SJSA1 (cell line): ENCODE data around the gene ATXN2L. TPM values are rescaled to one million over a fixed set of nuclear protein-coding genes. Genes with fewer than 3 reads are reported as not detected.
"Not testable (repeated sequence)": the region's sequence is repeated elsewhere in the genome, so short reads cannot be mapped to it uniquely, and the experiment has no call there.

ENCODE experiments used
- DNase-seq, 2 experiments: peaks; one replicate each; pipeline ENCODE4 v3.0.0-alpha.2; 2015 to 2020; ENCODE audit warnings: low spot score in 2 of 2, low read depth in 1 of 2
- H3K27ac ChIP-seq: fragments of 250-450 bp; sonication (Bioruptor Pico); 2 replicates; pipeline ENCODE4 v1.5.1; 2020; ENCODE audit warnings: mild to moderate bottlenecking, moderate library complexity
- H3K27me3 ChIP-seq: fragments of 250-450 bp; sonication (Bioruptor Pico); replicated peaks from 2 replicates; pipeline ENCODE4 v1.5.1; 2020; ENCODE audit warnings: mild to moderate bottlenecking, moderate library complexity
- H3K36me3 ChIP-seq: fragments of 250-450 bp; sonication (Bioruptor Pico); 2 replicates; pipeline ENCODE4 v1.5.1; 2020; ENCODE audit warnings: mild to moderate bottlenecking
- H3K4me1 ChIP-seq: fragments of 250-450 bp; sonication (Bioruptor Pico); replicated peaks from 2 replicates; pipeline ENCODE4 v1.6.1; 2021; ENCODE audit warnings: mild to moderate bottlenecking
- H3K4me3 ChIP-seq: fragments of 250-450 bp; sonication (Bioruptor Pico); 2 replicates; pipeline ENCODE4 v1.5.1; 2020; ENCODE audit warnings: mild to moderate bottlenecking
- H3K9me3 ChIP-seq: fragments of 250-450 bp; sonication (Bioruptor Pico); replicated peaks from 2 replicates; pipeline ENCODE4 v1.5.1; 2020; ENCODE audit warnings: mild to moderate bottlenecking
- total RNA-seq: library from RNA; depleted of rRNA; stranded (reverse); fragments of >200 nt; shearing (Covaris generic); gene quantifications from 2 replicates; pipeline ENCODE4 v1.2.3, GENCODE V29; 2014

The ATXN2L gene
- total RNA-seq, 1 experiment from 2014 or later, result 49.8 TPM

DNA sequence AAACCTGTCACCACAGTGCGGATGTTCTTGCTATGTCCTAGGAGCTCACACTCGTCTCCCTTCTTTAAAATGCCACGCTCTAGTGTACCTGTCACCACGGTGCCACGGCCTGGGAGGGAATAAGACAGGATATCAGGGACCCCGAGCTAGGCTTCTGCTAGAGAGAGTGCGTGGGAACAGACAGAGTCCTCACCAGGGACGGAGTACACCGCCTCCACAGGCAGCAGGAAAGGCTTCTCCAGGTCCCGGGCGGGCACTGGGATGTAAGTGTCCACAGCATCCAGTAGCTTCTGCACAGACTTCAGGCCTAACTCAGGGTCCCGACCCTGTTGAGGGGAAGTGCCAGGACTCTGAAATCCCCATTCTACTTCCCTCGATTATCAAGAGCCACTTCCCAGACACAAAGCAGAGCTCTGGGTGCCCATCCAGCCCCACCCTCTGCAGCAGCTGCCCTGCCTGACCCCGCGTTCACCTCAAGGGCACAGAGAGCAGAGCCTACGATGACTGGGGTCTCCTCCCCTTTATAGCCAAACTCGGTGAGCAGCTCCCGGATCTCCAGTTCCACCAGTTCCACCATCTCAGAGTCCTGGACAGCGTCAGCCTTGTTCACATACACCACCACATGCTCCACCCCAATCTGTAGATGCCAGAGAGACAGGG, 21.6 kb downstream of the ATXN2L start:
- Histone ChIP-seq H3K27ac (no peak overlapping the region), H3K9me3 (no peaks in the 10 kb centered on the region), H3K4me3 (no peak overlapping the region), H3K27me3 (no peaks in the 10 kb centered on the region), H3K4me1 (peaks cover 12% of the 10 kb centered on the region), H3K36me3 (peaks cover 58% of the 10 kb centered on the region)
- DNase-seq, result no peak

DNA sequence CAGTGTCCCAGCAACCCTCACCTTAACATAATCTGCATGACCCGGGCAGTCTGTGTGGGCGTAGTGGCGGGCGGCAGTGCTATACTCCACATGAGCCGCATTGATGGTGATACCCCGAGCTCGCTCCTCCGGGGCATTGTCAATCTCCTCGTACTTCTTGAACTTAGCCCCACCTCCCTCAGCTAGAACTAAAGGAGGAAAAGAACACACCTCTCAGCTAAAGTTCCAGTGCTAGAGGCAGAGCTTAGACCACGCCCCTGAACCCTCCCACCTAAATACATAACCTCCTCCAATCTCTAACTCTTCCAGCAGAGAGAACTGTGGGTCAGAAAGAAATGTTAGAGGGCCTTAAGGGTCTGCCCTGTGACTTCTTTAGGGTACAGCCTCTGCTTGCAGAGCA, 22.5 kb downstream of the ATXN2L start:
- peaks cover 12% of the 10 kb centered on the region for H3K4me1 ChIP-seq
- peaks cover 58% of the 10 kb centered on the region for H3K36me3 ChIP-seq
- DNase-seq, result no peak
- H3K4me3 ChIP-seq, result peak overlapping the region; percentile 80
- H3K27me3 ChIP-seq, result no peaks in the 10 kb centered on the region
- no peak overlapping the region for H3K27ac ChIP-seq
- H3K9me3 ChIP-seq, result no peaks in the 10 kb centered on the region

DNA sequence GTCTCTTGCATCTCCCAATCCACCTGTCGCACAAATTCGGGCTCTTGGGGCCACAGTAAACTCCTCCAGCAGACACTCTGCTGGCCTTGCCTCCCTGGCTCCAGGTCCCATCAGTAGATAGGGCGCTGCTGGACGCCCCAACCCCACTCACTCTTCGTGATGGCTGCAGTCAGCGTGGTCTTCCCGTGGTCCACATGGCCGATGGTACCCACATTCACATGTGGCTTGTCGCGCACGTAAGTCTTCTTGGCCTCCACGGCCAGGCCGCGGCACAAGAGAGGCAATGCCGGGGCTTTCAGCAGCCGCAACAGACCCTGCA, 22.9 kb downstream of the ATXN2L start:
- Histone ChIP-seq H3K27ac (peak overlapping the region; percentile 27), H3K27me3 (no peaks in the 10 kb centered on the region)

DNA sequence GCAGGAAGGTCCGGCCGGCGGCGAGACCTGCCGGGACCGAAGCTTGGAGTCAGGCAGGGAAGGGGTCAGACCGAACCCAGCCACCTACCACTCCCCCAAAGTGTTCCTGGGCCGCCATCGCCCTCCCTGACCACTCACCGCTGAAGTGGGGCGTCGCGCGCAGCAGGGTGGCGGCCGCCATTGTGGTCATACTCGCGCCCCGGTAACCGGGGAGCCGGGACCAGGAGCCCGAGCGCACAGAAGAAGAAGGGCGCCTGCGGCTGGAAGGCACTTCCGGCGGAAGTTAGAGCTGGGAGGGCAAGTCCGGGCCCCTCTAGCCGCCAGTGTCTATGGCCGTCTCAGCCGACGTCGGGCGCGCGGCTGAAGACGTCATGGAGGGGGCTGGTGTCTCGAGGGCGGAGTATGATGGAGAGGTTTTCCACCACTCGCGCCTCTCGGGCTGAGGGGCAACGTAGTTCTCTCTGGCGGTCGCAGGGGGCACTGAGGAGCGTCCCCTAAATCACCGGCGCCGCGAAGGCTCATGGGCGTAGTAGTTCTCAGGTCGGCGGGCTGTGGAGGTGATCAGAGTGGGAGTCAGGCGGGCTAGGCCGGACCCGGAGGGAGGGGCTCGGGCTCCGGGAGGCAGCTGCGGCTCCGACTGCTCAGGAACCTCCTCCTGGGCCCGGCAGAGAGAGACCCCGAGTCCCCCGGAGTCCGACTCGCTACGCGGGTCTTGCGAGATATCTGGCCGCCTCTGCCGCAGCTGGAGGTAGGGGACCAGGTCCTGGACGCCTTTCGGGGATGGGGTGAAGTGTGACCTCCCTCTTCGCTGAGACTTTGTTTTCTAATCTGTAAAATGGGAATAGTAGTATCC, 23.5 kb downstream of the ATXN2L start, which contains the start of gene TUFM:
Gene TUFM (minus strand): TSS at position 269 of the 853 bp plus-strand sequence. CDS start 79 bp downstream, at position 190.
- Histone ChIP-seq H3K27ac (peak within 1 kb of the TSS; percentile 35), H3K36me3 (peaks cover 50% of the 10 kb centered on the region), H3K9me3 (no peaks in the 10 kb centered on the region), H3K4me1 (peaks cover 12% of the 10 kb centered on the region), H3K4me3 (peak within 1 kb of the TSS; percentile 80), H3K27me3 (no peaks in the 10 kb centered on the region)
- peak; percentile 99 for DNase-seq

More for the DNA sequence above, 22.9 kb downstream of the ATXN2L start:
- Histone ChIP-seq H3K9me3 (no peaks in the 10 kb centered on the region), H3K36me3 (peaks cover 56% of the 10 kb centered on the region), H3K4me3 (peak overlapping the region; percentile 80), H3K4me1 (peaks cover 12% of the 10 kb centered on the region)
- DNase-seq, result no peak

DNA sequence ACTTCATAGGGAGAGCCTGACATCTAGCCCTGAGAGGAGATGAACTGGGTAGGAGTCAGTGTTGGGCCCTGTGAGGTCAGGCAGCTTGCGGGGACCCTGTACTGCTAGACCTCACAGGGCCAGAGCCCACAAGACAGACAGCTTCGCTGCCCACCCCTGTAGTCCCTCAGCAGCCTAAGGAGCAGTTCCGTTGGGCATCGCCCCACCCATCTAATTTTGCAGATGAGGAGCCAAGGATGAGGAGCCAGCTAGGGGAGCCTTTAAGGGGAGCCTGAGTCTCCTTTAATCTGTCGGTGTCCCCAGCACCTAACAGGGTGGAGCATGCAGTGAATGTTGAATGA, 24.1 kb downstream of the ATXN2L start:
- DNase-seq, result no peak
- no peaks in the 10 kb centered on the region for H3K9me3 ChIP-seq
- H3K36me3 ChIP-seq, result peaks cover 44% of the 10 kb centered on the region
- H3K4me1 ChIP-seq, result peaks cover 12% of the 10 kb centered on the region
- H3K27ac ChIP-seq, result peak overlapping the region; percentile 35
- H3K4me3 ChIP-seq, result peak overlapping the region; percentile 80
- H3K27me3 ChIP-seq, result no peaks in the 10 kb centered on the region

DNA sequence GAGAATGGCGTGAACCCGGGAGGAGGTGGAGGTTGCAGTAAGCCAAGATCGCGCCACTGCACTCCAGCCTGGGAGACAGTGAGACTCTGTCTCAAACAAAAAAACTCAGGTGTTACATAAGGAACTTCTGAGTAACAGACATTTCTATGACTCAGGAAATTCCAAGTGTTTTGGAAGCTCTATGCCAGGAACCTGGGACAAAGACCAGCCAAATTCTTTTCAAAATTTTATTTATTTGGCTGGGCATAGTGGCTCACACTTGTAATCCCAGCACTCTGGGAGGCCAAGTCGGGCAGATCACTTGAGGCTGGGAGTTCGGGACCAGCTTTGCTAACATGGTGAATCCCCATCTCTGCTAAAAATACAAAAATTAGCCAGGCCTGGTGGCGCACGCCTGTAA, 35.6 kb downstream of the ATXN2L start:
- Histone ChIP-seq H3K4me1 (peaks cover 50% of the 10 kb centered on the region), H3K27me3 (no peaks in the 10 kb centered on the region), H3K27ac (peak overlapping the region; percentile 71), H3K4me3 (no peak overlapping the region), H3K9me3 (0 out of 2 replicates have a peak, but pooled peaks cover 3% of the 10 kb centered on the region), H3K36me3 (peaks cover 14% of the 10 kb centered on the region)
- peak; percentile 63 to 65 for DNase-seq

DNA sequence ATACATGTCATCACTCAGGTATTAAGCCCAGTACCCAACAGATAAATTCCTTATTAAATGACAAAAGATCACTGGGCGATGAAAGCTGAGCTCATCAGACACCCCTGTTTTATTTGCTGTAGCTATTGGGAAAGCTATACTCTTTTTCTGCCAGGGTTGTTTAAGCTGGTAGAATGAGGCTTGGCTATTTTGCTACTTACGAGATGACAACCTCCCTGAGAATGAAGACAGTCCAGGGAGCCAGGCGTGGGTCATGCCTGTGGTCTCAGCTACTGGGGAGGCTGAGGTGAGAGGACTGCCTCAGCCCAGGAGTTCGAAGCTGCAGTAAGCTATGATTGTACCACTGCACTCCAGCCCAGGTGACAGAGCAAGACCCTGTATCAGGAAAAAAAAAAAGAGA, 36.5 kb downstream of the ATXN2L start:
- peaks cover 22% of the 10 kb centered on the region for H3K36me3 ChIP-seq
- no peak overlapping the region for H3K4me3 ChIP-seq
- H3K9me3 ChIP-seq, result 0 out of 2 replicates have a peak, but pooled peaks cover 3% of the 10 kb centered on the region
- peaks cover 53% of the 10 kb centered on the region for H3K4me1 ChIP-seq
- no peaks in the 10 kb centered on the region for H3K27me3 ChIP-seq
- no peak for DNase-seq
- peak overlapping the region; percentile 46; the same call in 1 of the 2 replicates for H3K27ac ChIP-seq

DNA sequence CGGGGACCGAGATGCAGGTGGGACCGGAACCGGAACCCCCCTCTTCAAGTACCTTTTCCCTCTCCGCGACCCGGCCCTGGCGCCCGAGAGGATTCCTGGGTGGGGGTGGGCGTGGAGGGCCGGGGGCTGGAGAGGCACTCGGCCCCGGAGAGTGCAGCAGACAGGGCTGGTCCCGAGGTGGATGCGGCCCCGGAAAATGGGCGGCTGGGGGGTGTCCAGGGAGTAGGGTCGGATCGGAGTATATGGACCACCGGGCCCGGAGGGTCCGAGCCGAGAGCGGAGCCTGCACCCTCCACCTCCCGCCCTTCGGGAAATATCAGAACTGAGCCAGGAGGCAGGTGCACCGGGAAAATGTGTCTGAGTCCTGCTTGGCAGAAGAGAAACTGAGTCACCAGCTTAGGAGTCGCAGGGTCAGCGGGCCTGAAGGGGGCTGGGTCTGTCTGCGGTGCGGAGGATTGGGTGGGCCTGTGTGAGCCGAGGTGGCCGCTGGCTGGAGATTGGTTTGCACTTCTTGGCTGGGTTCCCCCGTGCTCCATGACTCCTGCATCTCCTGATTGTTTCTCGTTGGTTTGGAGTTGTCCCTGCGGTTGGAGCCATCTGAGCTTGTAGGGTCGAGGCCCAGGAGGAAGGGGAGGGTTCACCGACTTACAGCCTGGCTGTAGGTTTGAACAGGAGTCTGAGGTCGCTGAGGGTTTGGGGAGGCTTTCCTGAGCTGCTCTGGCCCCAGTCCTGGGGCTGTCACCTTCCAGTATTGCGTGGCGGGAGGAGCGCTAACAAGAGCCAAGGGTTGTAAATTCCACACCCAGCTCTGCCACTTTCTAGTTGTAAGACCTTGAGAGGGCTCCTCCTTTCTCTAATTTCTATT, 41.4 kb downstream of the ATXN2L start:
- H3K27me3 ChIP-seq, result no peaks in the 10 kb centered on the region
- H3K27ac ChIP-seq, result peak overlapping the region; percentile 95
- peaks cover 58% of the 10 kb centered on the region for H3K36me3 ChIP-seq
- H3K4me1 ChIP-seq, result peaks cover 35% of the 10 kb centered on the region
- DNase-seq, result peak in 1 of 2 experiments; percentile 29
- peak overlapping the region; percentile 79 for H3K4me3 ChIP-seq
- H3K9me3 ChIP-seq, result no peaks in the 10 kb centered on the region

DNA sequence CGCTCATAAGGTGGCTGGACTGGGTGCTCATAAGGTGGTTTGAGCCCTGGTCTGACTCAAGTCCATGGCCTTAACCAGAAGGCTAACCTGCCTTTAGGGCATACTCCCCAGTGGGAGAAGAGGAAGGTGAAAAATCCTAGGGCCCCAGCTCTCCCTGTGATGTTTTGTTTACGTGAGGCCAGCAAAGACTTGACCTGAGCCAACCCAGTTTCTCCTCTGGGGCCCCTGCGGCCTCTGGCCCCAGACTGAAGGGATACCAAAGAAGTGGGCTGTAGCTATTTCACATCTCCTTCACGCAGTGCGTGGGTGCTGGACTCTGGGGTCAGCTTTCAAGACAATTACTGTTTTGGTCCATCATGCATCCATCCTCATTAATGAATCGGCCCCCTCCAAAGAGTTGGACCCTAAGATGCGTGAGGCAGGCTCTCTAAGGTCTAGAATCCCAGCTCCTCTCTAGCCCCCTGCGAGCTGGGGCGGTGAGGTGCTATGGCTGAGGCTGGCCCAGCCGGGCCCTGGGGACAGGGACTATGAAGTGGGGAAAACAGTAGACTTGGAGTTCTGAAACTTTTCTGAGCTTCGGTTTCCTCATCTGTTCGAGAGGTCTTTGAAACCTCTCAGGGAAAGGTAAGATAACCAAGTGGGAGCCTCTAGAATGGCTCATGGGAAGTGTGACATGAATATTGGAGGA, 42.3 kb downstream of the ATXN2L start:
- Histone ChIP-seq H3K4me1 (peaks cover 32% of the 10 kb centered on the region), H3K4me3 (peak overlapping the region; percentile 79), H3K36me3 (peaks cover 66% of the 10 kb centered on the region), H3K9me3 (no peaks in the 10 kb centered on the region), H3K27ac (no peak overlapping the region), H3K27me3 (no peaks in the 10 kb centered on the region)
- DNase-seq, result no peak

DNA sequence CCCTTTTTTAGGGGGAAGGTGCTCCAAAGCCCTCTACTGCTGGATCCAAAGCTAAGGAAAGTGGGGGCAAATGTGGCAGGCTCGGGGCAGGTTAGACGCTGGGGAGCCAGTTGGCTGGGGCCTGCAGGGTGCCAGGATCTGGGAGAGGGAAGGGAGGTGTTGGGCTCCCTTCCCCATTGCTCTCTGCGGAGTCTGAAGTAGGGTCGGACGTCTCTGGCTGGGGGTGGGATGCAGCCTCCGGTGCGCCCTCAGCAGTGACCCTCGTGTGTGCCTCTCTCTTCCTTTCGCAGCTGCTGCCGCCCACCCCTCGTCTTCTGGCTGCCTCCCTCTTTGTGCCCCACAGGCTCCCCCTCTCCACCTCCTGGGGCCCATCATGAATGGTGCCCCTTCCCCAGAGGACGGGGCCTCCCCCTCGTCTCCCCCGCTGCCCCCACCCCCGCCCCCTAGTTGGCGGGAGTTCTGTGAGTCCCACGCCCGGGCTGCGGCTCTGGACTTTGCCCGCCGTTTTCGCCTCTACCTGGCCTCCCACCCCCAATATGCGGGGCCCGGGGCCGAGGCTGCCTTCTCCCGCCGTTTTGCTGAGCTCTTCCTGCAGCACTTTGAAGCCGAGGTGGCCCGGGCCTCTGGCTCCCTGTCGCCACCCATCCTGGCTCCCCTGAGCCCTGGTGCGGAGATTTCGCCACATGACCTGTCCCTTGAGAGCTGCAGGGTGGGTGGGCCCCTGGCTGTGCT, 43.1 kb downstream of the ATXN2L start:
- H3K4me3 ChIP-seq, result no peak overlapping the region
- no peaks in the 10 kb centered on the region for H3K9me3 ChIP-seq
- no peak for DNase-seq
- H3K27me3 ChIP-seq, result no peaks in the 10 kb centered on the region
- peaks cover 29% of the 10 kb centered on the region for H3K4me1 ChIP-seq
- no peak overlapping the region for H3K27ac ChIP-seq
- peaks cover 71% of the 10 kb centered on the region for H3K36me3 ChIP-seq

DNA sequence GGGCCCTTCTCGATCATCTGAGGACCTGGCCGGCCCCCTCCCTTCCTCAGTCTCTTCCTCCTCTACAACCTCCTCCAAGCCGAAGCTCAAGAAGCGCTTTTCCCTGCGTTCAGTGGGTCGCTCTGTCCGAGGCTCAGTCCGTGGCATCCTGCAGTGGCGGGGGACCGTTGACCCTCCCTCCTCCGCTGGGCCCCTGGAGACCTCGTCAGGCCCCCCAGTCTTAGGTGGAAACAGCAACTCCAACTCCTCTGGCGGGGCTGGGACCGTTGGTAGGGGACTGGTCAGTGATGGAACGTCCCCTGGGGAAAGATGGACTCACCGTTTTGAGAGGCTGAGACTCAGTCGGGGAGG, 43.6 kb downstream of the ATXN2L start:
- H3K4me1 ChIP-seq, result peaks cover 24% of the 10 kb centered on the region
- H3K9me3 ChIP-seq, result no peaks in the 10 kb centered on the region
- H3K27ac ChIP-seq, result no peak overlapping the region
- DNase-seq, result no peak
- H3K27me3 ChIP-seq, result no peaks in the 10 kb centered on the region
- H3K36me3 ChIP-seq, result peaks cover 72% of the 10 kb centered on the region
- no peak overlapping the region for H3K4me3 ChIP-seq

DNA sequence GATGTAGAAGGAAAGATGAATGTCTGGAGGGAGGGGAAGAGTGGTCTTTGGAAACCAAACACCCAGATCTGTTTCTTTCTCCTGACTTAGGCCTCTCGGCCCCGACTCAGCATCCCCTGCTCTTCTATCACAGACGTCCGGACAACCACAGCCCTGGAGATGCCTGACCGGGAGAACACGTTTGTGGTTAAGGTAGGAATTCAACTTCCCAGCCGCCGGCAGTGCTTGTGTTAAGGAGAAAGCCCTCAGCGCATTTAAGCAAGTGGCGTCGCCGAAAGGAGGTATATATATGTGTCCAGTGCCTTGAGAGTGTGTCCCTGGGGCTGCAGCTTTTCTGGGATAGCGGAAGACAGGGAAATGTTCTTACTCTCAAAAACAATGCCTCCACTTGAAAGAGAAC, 44.4 kb downstream of the ATXN2L start:
- Histone ChIP-seq H3K4me1 (peaks cover 16% of the 10 kb centered on the region), H3K4me3 (no peak overlapping the region), H3K36me3 (peaks cover 77% of the 10 kb centered on the region), H3K27ac (no peak overlapping the region), H3K27me3 (no peaks in the 10 kb centered on the region), H3K9me3 (no peaks in the 10 kb centered on the region)
- DNase-seq, result no peak

DNA sequence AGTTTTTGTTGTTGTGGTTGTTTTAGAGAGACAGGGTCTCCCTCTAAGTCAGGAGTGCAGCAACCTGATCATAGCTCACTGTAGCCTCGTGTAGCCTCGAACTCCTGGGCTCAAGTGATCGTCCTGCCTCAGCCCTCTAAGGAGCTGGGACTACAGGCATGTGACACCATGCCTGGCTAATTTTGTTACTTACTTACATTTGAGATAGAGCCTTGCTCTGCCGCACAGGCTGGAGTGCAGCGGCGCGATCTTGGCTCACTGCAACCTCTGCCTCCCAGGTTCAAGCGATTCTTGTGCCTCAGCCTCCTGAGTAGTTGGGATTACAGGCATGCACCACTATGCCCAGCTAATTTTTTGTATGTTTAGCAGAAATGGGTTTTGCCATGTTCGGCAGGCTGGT, 44.8 kb downstream of the ATXN2L start:
- H3K36me3 ChIP-seq, result peaks cover 79% of the 10 kb centered on the region
- not testable (repeated sequence) for H3K9me3 ChIP-seq, H3K27ac ChIP-seq, H3K27me3 ChIP-seq, DNase-seq, H3K4me3 ChIP-seq
- peaks cover 12% of the 10 kb centered on the region for H3K4me1 ChIP-seq
